Motor neuron (in vitro differentiated cells): ENCODE results near the gene ZNF197. TPM values are rescaled to one million over a fixed set of nuclear protein-coding genes. Genes with fewer than 3 reads are reported as not detected.
"Not testable (repeated sequence)": the region's sequence is repeated elsewhere in the genome, so short reads cannot be mapped to it uniquely, and the experiment has no call there.

Source experiments
- ATAC-seq, 8 experiments: fragments of 200-7000 bp; cut with Tn5 transposase; replicated peaks in 6 of 8; 2 replicates each; pipeline ENCODE4 v1.8.0; 2021; ENCODE audit warnings: mild to moderate bottlenecking in 8 of 8, moderate library complexity in 8 of 8
- H3K27ac ChIP-seq, 2 donors: fragments of 250-450 bp; sonication (Bioruptor Pico); 2 replicates each; pipeline ENCODE4 v1.9.0; 2021; ENCODE audit warnings: antibody characterized with exemption in 2 of 2, mild to moderate bottlenecking in 2 of 2, moderate library complexity in 1 of 2
- H3K4me1 ChIP-seq, 2 donors: fragments of 250-450 bp; sonication (Bioruptor Pico); replicated peaks in 1 of 2; 2 replicates each; pipeline ENCODE4 v1.6.1; 2021; ENCODE audit warnings: antibody characterized with exemption in 2 of 2, mild to moderate bottlenecking in 2 of 2, moderate library complexity in 1 of 2
- H3K4me3 ChIP-seq, 5 donors: fragments of 250-450 bp; sonication (Bioruptor Pico); 2 replicates each; pipeline ENCODE4 v1.9.0; 2021; ENCODE audit warnings: antibody characterized with exemption in 5 of 5, mild to moderate bottlenecking in 5 of 5, moderate library complexity in 4 of 5
- WGBS, 10 experiments: fragments of 450-650 bp; shearing (Covaris generic); methylation state at CpG; one replicate each; pipeline ENCODE4 v1.0.0; 2022; 5-methylcytosine and 5-hydroxymethylcytosine counted together
- in situ Hi-C, 9 experiments: fragments of 400-800 bp; cut with MboI; loops; one replicate each; pipeline ENCODE4 v1.15.0; 2021; ENCODE audit warnings: low sequenced_read_pairs in 9 of 9, low pct_unique_long_range_greater_than_20kb in 2 of 9; ENCODE audit not compliant: unreplicated experiment in 9 of 9
- total RNA-seq, 8 experiments: library from RNA; unstranded; fragments of 300-600 nt; gene quantifications; 2 replicates each; pipeline versions ENCODE4 v1.2.3 to v1.2.4, GENCODE V29; 2022

ZNF197 gene
- total RNA-seq, 8 experiments from 2014 or later: 20.1 to 53.0 (median 40.0) TPM

DNA sequence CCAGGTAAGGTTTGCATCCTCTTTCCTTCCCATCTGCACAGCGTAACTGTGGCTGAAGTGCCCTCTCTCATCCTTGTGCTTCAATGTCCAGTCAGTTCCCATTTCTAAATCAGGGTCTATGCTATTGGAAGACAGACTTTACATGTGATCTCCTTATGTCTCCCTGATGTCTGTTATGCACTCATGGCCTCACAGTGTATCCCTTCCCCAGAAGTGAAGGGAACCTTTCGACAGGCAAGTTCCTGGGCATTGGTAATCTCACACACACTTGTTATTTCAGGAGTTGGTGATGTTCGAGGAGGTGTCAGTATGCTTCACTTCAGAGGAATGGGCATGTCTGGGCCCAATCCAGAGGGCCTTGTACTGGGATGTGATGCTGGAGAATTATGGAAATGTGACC lies 7.4 kb downstream of the ZNF197 start:
- WGBS, 10 experiments: 75 to 100% (median 100%) methylated on average over 1 to 3 of the region's 3 CpGs; no CpG with 5 or more reads in 3 of the 10 experiments
- Histone ChIP-seq H3K4me1 (peaks cover 0 to 6% of the 10 kb centered on the region in 2 donors), H3K27ac (no peak overlapping the region), H3K4me3 (no peak overlapping the region)
- no peak for ATAC-seq
- in situ Hi-C loops: no loop called here

DNA sequence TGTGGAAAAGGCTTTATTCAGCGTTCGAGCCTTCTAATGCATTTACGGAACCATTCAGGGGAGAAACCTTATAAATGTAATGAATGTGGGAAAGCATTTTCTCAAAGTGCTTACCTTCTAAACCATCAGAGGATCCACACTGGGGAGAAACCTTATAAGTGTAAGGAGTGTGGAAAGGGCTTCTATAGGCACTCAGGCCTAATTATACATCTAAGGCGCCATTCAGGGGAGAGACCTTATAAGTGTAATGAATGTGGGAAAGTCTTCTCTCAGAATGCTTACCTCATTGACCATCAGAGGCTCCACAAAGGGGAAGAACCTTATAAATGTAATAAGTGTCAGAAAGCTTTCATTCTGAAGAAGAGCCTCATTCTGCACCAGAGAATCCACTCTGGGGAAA lies 17.5 kb downstream of the ZNF197 start:
- no peak overlapping the region for H3K27ac ChIP-seq
- in situ Hi-C loops: no loop called here
- WGBS, 10 experiments: 94 to 100% (median 97%) methylated on average over 1 to 4 of the region's 4 CpGs; no CpG with 5 or more reads in 1 of the 10 experiments
- no peaks in the 10 kb centered on the region for H3K4me1 ChIP-seq
- no peak for ATAC-seq
- H3K4me3 ChIP-seq: no peak overlapping the region

DNA sequence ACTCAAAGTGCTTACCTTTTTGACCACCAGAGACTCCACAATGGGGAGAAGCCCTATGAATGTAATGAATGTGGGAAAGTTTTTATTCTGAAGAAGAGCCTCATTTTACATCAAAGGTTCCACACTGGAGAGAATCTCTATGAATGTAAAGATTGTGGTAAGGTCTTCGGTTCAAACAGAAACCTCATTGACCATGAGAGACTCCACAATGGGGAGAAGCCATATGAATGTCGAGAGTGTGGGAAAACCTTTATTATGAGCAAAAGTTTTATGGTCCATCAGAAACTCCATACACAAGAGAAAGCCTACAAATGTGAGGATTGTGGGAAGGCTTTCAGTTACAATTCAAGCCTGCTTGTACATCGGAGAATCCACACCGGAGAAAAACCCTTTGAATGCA lies 18.2 kb downstream of the ZNF197 start:
- H3K4me3 ChIP-seq: no peak overlapping the region
- 85 to 100% (median 97%) methylated on average over 2 to 4 of the region's 4 CpGs; no CpG with 5 or more reads in 1 of the 10 experiments for WGBS, 10 experiments
- H3K27ac ChIP-seq: no peak overlapping the region
- no peaks in the 10 kb centered on the region for H3K4me1 ChIP-seq
- ATAC-seq: no peak
- in situ Hi-C loops: no loop called here

DNA sequence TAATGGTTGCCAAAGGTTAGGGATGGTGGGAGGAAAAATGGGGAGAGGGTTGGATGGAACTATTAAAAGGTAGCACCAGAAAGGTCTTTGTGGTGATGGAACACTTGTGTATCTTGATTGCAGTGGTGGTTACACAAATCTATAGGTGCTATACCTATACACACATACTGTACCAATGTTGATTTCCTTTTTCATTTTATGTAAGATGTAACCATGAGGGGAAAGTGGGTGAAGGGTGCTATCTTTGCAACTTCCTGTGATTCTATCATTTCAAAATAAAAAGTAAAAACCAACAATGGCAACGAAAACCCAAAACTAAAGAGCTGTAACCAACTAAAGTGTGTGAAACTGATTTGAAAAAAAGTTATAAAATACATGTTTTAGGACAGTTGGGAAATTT lies 22.9 kb downstream of the ZNF197 start:
- Histone ChIP-seq H3K27ac (no peak overlapping the region), H3K4me1 (peaks cover 5 to 6% of the 10 kb centered on the region in 2 donors), H3K4me3 (no peak overlapping the region)
- 60 to 100% (median 100%) methylated on average over 1 of the region's 1 CpG; no CpG with 5 or more reads in 1 of the 10 experiments for whole genome bisulfite sequencing, 10 experiments
- in situ Hi-C loops: no loop called here
- no peak for ATAC-seq

DNA sequence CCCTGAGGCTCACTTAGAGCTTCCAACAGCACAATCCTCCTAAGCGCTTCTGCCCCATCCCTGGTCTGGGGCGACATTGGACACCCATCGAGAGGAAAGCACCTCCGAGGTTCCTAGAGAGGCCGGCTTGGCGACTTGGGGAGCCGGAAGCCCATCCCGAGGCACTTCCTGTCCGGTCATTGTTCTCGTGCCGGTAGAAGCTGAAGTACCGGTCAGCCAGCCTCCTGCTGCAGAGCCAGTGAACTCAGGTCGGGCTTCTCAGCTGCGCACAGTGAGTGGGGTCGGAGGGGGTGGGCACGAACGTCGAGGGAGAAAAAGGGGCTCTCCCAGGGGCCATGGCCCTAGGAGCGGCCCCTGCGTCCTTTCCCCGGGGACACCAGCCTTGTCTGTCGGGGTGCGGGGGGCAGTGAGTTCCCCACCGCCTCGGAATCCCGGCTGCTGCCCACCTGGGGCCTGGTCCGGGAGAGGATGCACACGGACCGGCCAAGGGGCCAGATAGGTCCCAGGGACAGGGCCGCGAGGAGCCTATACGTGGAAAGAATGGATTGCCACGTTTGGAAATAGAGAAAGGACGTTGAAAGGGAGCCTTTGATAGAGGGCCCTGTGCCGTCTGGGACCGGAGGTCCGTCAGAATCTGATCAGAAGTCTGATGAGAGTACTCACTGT lies 23.9 kb downstream of the ZNF197 start, which contains the start of gene ZNF35:
TSS of gene ZNF35 (plus strand) at position 169 of the 666 bp plus-strand sequence. CDS start 2,336 bp downstream, outside the sequence.
- peak within 1 kb of the TSS; percentile 75 to 93 (median 91) for H3K4me3 ChIP-seq
- in situ Hi-C loops: no loop called here
- H3K4me1 ChIP-seq: peaks cover 5 to 6% of the 10 kb centered on the region in 2 donors
- 0 to 4% (median 0%) methylated on average over 1 to 11 of the region's 37 CpGs; no CpG with 5 or more reads in 4 of the 10 experiments for WGBS, 10 experiments
- H3K27ac ChIP-seq: peak within 1 kb of the TSS; percentile 77 to 87
- peak; percentile 96 to 99 (median 99) for ATAC-seq

DNA sequence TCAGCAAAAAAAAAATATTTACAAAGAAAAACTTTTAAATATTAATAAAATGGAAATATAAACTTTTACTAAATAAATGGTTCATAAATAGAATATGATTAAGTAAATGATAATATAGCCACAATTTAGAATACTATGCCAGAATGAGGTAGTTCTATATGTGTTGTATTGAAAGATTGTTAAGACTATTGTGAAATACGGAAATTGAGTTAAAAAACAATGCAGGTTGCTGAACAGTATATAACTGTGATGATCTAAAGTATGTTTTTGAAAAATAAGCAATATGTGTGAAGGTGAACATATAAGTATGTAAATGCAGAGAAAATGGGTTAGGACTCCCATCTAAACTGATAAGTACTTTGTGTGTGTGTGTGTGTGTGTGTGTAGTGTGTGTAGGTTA lies 24.9 kb downstream of the ZNF197 start:
- Histone ChIP-seq H3K27ac (no peak overlapping the region), H3K4me1 (peaks cover 5 to 6% of the 10 kb centered on the region in 2 donors), H3K4me3 (peak overlapping the region in 1 of 5 donors; percentile 75)
- in situ Hi-C loops: no loop called here
- no peak for ATAC-seq
- WGBS, 10 experiments: 78 to 100% (median 94%) methylated on average over 1 of the region's 1 CpG; no CpG with 5 or more reads in 2 of the 10 experiments

DNA sequence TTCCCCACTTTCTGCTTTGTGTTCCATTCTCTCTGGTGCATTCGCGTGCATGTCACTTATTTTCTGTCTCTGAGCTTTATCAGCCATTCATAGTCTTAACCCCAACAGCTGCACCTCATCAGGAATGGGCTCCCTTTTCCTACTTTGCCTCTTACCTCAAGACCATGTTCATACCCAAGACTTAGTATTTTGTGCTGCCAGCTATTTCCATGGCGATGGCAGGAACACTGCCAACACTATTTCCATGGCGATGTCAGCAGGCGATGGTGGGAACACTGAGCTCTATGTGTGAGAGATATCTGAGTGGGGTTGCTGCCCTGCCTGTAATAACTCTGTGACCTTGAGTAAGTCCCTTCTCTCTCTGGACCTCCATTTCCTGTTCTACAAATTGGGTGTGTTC lies 29.2 kb downstream of the ZNF197 start:
- H3K27ac ChIP-seq: no peak overlapping the region
- in situ Hi-C loops: no loop called here
- no peak overlapping the region for H3K4me3 ChIP-seq
- peaks cover 5 to 6% of the 10 kb centered on the region in 2 donors for H3K4me1 ChIP-seq
- 87 to 100% (median 100%) methylated on average over 1 to 5 of the region's 5 CpGs; no CpG with 5 or more reads in 1 of the 10 experiments for WGBS, 10 experiments
- ATAC-seq: peak in 1 of 8 experiments; percentile 47

DNA sequence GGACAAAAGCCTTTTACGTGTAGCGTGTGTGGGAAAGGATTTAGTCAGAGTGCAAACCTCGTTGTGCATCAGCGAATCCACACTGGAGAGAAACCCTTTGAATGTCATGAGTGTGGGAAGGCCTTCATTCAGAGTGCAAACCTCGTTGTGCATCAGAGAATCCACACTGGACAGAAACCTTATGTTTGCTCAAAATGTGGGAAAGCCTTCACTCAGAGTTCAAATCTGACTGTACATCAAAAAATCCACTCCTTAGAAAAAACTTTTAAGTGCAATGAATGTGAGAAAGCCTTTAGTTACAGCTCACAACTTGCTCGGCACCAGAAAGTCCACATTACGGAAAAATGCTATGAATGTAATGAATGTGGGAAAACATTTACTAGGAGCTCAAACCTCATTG lies 34.2 kb downstream of the ZNF197 start:
- in situ Hi-C loops: no loop called here

DNA sequence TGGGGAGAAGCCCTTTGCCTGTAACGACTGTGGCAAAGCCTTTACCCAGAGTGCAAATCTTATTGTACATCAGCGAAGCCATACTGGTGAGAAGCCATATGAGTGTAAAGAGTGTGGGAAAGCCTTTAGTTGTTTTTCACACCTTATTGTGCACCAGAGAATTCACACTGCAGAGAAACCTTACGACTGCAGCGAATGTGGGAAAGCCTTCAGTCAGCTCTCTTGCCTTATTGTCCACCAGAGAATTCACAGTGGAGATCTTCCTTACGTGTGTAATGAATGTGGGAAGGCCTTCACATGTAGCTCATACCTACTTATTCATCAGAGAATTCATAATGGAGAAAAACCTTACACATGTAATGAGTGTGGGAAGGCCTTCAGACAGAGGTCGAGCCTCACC lies 34.6 kb downstream of the ZNF197 start:
- Histone ChIP-seq H3K27ac (no peak overlapping the region), H3K4me3 (no peak overlapping the region), H3K4me1 (no peaks in the 10 kb centered on the region)
- in situ Hi-C loops: no loop called here
- no peak for ATAC-seq
- 80 to 100% (median 89%) methylated on average over 1 to 5 of the region's 6 CpGs; no CpG with 5 or more reads in 2 of the 10 experiments for WGBS, 10 experiments

More for the DNA sequence above, 34.2 kb downstream of the ZNF197 start:
- Histone ChIP-seq H3K27ac (no peak overlapping the region), H3K4me1 (no peaks in the 10 kb centered on the region), H3K4me3 (no peak overlapping the region)
- no peak for ATAC-seq
- 81 to 100% (median 95%) methylated on average over 2 to 7 of the region's 7 CpGs for WGBS, 10 experiments

DNA sequence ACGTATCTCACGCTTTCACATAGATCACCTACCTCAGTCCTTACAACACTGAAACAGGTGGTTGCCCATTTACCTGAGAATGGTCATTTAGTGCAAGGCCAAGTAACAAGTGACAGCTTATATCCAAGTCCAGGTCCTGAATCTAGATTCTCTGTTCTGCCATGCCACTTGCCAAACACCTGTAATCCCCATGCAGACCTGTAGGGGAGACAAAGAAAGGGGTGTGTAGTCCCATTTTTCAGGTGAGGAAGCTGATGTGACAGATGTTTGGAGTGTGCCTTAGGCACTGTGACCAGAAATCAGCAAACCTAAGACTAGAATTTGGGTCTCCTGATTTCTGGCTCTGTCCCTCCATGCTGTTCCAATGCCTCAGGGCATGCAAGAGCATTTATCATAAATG lies 36.4 kb downstream of the ZNF197 start:
- Histone ChIP-seq H3K27ac (no peak overlapping the region), H3K4me3 (no peak overlapping the region), H3K4me1 (no peaks in the 10 kb centered on the region)
- in situ Hi-C loops: no loop called here
- 87 to 100% (median 94%) methylated on average over 2 of the region's 2 CpGs; no CpG with 5 or more reads in 5 of the 10 experiments for WGBS, 10 experiments
- no peak for ATAC-seq

DNA sequence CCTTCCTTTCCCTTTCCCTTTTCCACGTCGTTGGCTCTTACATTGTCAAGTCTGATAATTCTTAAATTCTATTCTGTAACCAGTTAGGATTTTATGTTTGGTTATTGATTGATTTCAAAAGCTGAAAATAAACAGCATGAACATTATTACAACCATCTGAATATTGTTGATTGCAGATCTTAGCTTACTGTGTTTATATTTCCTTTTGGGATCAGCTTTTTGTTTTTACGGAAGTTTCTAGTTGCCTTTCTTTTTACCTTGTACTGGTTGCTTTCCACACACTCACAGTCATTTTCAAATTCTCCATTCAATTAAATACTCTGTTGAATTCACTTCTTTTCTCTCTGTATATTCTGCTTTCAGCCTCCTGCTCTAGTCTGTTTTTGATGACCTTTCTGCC lies 40.3 kb downstream of the ZNF197 start:
- no peak overlapping the region for H3K4me3 ChIP-seq
- in situ Hi-C loops: no loop called here
- no peak for ATAC-seq
- 90 to 100% (median 97%) methylated on average over 2 to 3 of the region's 3 CpGs for WGBS, 10 experiments
- H3K27ac ChIP-seq: no peak overlapping the region
- H3K4me1 ChIP-seq: no peaks in the 10 kb centered on the region

DNA sequence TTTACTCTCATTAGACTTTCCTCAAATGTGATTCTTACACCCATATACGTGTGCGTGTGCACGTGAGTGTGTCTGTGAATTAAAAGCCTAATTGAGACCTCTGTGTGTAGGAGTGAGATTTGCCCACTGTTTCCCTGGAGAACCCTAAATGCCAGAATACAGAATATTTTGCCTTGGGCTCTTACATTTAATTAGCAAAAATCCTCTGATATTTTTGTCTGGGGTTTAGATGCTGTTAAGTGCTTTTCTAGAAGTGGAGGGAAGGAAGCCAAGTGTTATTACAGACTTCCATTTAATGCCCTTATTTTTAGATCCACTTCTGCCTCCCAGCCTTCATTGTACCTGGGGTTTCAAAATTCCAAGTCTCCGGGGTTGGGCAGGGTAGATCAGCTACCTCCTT lies 41.5 kb downstream of the ZNF197 start:
- no peak for ATAC-seq
- H3K4me3 ChIP-seq: no peak overlapping the region
- in situ Hi-C loops: no loop called here
- 63 to 100% (median 100%) methylated on average over 1 to 4 of the region's 4 CpGs; no CpG with 5 or more reads in 1 of the 10 experiments for WGBS, 10 experiments
- no peak overlapping the region for H3K27ac ChIP-seq
- no peaks in the 10 kb centered on the region for H3K4me1 ChIP-seq

DNA sequence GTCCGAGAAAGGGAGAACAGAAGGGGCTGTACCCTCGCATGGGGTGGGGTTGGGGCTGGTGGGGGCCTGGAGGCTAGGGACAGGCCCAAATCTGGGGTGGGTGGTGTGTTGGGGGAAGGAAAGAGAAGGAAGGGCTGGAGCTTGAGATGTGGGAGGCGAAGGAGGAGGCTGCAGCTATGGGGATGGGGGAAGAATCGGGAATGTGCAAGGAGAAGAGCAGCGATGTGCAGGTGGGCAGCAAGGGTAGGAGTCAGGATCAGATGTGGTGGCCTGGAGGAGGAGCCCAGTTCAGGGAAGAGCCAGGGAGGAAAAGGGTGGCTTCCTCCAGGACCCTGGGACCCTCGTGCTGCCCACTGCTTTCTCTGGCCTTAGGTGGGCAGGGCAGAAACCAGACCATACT lies 44.9 kb downstream of the ZNF197 start:
- Histone ChIP-seq H3K4me3 (no peak overlapping the region), H3K4me1 (no peaks in the 10 kb centered on the region), H3K27ac (no peak overlapping the region)
- ATAC-seq: no peak
- in situ Hi-C loops: no loop called here
- 80% methylated on average over 1 of the region's 6 CpGs; no CpG with 5 or more reads in 9 of the 10 experiments for WGBS, 10 experiments

DNA sequence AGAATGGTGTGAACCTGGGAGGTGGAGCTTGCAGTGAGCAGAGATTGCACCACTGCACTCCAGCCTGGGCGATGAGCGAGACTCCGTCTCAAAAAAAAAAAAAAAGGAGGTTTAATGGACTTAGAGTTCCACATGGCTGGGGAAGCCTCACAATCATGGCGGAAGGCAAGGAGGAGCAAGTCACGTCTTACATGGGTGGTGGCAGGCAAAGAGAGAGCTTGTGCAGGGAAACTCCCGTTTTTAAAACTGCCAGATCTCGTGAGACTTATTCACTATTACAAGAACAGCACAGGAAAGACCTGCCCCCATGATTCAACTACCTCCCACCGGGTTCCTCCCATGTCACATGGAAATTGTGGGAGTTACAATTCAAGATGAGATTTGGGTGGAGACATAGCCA lies 48.6 kb downstream of the ZNF197 start:
- WGBS, 10 experiments: 86 to 100% (median 94%) methylated on average over 1 to 4 of the region's 8 CpGs; no CpG with 5 or more reads in 7 of the 10 experiments
- H3K4me1 ChIP-seq, ATAC-seq, H3K4me3 ChIP-seq, H3K27ac ChIP-seq, in situ Hi-C loops: not testable (repeated sequence)
